ENCODE data around the gene FNDC3B.

- TF ChIP-seq, protein P1, sequence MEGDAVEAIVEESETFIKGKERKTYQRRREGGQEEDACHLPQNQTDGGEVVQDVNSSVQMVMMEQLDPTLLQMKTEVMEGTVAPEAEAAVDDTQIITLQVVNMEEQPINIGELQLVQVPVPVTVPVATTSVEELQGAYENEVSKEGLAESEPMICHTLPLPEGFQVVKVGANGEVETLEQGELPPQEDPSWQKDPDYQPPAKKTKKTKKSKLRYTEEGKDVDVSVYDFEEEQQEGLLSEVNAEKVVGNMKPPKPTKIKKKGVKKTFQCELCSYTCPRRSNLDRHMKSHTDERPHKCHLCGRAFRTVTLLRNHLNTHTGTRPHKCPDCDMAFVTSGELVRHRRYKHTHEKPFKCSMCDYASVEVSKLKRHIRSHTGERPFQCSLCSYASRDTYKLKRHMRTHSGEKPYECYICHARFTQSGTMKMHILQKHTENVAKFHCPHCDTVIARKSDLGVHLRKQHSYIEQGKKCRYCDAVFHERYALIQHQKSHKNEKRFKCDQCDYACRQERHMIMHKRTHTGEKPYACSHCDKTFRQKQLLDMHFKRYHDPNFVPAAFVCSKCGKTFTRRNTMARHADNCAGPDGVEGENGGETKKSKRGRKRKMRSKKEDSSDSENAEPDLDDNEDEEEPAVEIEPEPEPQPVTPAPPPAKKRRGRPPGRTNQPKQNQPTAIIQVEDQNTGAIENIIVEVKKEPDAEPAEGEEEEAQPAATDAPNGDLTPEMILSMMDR (IDR thresholded peaks at IDR 0.05), result no peak
- no peak for TF ChIP-seq ZFX (IDR thresholded peaks at IDR 0.05; ENCODE audit: borderline replicate concordance)
Observed at GRCh38 chr3:172066880-172067796, 27.8 kb downstream of the FNDC3B start.
